HG02840 (cell line): ENCODE data around the gene DUSP15.

ENCODE experiments used
- ATAC-seq: cut with Tn5 transposase; IDR thresholded peaks from one replicate; pipeline ENCODE4 v1.9.1; 2021; ENCODE audit warnings: mild to moderate bottlenecking, moderate library complexity, moderate number of reproducible peaks; ENCODE audit not compliant: unreplicated experiment, low FRiP score

DUSP15 gene

DNA sequence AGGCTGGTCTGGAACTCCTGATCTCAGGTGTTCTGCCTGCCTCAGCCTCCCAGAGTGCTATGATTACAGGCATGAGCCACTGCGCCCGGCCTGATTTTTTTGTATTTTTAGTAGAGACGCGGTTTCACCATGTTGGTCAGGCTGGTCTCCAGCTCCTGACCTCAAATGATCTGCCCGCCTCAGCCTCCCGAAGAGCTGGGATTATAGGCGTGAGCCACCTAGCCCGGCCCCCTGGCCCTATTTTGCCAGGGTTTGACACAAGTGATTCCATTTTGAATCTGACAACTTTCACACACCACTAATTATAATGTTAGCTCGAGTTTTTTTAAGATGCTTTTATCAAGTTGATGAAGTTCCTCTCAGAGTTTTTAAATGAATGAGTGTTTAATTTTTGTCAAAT is 25.7 kb upstream of the DUSP15 start:
- ATAC-seq = no peak

DNA sequence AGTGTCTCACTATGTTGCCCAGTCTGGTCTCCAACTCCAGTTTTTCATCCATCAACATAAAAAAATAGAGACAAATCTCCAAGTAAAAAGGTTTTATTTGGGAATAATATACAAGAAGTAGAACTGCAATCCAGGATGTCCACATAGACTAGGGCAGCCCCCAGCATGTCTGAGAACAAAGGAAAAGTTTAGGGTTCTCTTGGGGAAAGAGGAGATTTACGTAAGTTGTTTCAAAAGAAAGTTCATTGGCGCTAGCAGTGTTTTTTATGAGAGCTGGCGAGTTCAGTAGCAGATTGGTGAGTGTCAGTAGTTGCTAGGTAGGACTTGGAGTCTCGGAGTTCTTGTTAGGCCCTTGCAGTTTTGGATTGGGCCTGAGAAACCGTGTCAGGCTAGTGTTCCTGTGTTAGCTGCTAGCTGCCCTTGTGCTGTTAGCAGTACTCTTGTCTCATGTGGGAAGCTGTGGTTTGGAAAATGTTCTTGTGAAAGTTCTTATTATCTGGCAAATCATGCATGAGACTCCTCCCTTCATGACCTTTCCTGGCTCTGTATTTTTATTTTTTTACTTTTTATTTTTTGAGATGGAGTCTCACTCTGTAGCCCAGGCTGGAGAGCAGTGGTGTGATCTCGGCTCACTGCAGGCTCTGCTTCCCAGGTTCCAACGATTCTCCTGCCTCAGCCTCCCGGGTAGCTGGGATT is 24.8 kb upstream of the DUSP15 start:
- peak; percentile 95 for ATAC-seq

DNA sequence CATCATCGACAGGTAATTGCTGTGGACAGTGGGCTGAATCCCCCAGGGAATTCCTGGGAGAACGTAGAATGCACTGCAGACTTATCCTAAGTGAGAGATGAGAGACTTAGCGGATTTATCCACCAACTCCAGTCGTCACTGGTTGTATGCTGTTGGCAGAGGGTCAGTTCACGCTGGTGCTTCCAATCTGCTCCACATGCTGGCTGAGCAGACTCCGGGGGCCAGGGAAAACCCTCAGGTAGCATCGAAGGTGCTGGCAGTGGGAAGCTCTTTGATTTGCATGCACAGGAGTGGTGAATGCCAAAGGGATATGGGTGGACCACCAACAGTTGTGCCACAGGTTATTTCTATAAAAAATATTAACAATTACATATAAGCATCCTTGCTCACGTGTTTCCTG is 20.3 kb upstream of the DUSP15 start:
- no peak for ATAC-seq

DNA sequence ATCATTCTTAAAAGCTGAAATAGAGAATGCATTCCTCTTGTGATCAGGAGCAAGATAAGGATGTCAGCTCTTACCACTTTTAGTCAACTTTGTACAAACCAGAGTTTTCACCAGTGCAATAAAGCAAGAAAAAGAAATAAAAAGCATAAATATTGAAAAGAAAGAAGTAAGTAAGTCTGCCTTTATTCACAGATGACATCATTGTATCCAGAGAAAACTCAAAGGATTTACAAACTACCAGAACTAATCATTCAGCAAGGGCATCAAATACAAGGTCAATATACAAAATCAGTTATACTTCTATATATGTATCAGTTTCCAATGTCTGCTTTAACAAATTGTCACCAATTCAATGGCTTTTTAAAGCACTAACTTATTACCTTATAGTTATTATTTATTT is 13.5 kb upstream of the DUSP15 start:
- no peak for ATAC-seq

DNA sequence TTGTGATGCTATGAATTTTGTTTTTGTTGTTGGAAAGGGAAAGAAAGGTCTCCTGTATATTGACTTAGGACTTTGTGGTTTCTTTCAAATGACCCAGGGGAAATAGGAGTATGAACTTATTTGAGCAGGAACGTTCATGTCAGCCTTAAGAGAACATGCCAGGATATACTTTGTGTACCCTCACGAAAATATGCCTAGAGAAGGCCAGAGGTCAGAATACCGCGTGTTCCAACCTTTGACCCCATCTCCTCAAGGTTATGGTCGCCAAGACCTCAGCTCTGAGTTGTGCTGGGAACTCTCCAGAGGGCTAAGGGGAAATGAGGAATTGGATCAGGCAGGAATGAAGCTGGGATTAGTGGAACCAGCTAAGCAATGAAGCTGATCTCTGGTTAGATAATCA is 11.6 kb upstream of the DUSP15 start:
- ATAC-seq = no peak

DNA sequence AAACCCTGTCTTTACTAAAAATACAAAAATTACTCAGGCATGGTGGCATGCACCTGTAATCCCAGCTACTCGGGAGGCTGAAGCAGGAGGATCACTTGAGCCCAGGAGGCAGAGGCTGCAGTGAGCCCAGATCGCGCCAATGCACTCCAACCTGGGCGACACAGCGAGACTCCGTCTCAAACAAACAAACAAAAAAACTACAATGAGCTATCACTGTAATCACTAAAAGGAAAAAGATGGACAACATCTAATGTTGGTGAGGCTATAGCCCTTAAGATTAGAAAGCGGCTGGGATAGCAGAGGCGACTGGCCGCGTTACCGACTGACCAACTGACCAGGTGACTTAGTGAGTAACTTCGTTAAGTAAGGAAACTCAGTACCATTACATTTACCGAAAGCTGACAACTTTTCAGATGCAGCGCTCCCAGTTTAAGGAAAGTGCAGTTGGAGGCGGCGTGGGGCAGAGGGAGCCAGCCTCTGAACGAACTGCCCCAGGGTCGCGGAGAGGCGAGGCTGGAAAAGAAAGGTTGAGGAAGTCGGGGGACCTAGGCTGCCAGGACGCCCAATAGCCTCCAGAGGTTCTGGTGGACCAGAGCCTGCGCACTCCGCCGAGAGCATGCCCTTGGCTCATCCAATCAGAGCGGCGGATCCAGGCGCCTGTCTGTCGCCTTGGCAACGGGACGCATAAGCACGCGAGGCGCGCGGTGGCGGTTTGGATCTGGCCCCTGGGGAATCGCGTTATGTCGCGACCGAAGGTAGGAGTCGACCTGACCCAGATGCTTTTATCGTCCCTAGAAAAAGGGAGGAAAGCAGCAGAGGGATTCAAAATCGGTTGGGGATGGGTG is 9.0 kb upstream of the DUSP15 start:
- ATAC-seq = peak; percentile 66

DNA sequence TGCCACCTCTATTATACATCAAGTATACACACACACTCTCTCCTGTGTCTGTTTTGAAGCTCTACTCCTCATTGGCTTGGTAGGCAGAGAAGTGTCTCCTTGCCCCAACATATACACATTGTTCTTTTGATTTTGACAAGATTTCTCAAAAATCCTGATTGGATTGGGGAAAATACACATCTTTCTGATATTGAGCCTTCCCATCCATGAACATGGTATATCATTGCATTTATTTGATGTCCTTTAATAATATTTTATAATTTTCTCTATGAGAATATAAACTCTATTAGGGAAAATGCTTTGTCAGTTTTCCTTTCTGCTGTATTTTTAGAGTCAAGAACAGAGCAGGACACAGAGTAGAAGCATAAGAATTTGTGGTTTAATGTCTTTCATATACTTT is 7.4 kb upstream of the DUSP15 start:
- no peak for ATAC-seq

DNA sequence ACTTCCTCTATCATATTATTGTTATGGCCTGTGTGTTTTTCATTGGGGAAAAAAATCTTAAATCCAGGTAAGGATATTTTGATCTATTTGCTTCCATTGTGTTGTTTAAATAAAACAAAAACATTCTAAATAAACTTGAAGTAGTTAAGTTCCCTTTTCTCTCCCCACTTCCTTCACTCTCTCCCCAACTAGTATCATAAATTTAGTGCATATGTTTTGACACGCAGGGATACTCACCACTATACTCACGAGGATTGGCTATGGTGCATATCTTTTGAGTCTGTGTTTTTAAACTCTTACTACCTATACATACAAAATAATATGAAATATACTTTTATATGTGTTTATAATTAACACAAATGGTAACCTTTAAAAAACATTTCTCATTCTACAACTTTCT is 5.3 kb upstream of the DUSP15 start:
- no peak for ATAC-seq

DNA sequence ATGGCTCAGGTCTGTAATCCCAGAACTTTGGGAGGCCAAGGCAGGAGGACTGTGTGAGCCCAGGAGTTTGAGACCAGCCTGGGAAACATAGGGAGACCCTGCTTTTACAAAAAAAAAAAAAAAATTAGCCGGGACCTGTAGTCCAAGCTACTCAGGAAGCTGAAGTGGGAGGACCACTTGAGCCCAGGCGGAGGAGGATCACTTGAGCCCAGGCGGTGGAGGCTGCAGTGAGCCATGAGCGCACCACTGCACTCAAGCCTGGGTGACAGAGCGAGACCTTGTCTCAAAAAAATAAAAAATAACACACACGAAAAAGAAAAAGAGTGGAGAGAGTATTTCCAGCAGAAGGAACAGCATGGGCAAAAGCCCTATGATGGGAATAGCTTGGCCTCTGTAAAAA is 2.1 kb upstream of the DUSP15 start:
- no peak for ATAC-seq

DNA sequence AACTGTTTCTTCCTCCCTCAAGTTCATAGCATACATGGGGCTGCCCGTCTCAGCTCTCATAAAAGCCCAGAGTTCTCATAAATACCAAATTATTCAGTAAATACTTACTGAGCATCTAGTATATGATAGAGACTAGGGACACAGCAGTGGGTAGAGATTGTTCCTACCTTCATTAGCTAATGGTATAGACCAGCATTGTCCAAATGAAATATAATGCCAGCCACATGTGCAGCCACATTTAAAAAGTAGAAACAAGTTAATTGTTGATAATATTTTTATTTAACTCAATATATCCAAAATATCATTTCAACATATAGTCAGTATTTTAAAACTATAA is 1.3 kb upstream of the DUSP15 start:
- no peak for ATAC-seq

DNA sequence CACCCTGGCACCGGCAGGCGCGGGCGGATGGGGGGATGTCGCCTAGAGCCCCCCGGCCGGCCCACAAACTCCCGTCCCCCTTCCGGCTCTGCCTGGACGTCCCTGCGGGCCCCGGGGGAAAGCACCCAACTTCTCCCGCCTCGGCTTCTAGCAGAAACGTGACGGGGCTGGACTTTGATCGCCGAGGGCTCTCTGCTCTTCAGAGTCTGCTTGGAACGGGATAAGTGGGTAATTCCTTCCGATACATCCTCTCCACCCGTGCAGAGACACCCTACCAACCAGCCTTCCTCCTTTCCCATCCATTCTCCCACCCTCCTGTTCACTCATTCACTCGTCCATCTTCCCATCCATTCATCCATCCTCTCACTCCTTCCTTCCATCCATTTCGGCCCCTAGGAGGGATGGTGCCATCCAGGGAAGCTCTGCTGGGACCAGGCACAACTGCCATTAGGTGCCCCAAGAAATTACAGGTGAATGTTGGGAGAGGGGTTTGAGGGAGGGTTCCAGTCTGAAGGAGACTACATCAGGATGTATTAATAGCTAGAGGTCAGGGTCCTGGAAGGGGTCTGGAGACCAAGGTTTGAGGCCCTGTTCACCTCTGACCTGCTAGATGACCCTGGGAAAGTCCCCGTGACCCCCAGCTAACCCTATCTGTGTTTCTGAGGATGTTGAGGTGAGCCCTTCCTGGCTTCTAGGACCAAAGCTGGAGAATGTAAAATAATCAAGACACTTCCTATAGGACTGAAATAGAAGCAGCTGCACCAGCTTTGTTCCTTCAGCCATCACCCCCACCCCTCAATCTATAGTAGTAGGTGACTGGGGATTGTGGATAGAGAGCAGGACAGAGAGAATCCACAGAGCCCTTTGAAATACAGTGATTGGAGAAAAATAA is 645 bp upstream of the DUSP15 start:
- no peak for ATAC-seq

DNA sequence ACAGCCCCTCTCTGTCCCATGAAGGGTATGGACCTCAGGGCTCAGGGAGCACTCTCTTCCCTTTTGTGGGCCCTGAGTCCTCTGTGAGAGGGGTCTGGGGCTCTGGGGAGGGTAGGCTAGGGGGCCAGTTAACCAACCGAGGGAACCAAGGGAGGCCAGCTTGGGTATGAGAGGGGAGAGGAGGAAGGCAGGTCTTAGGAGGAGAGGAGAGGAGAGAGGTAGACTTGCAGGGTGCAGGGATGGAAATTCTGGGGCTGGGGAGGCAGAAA is 720 bp downstream of the DUSP15 start:
- no peak for ATAC-seq

DNA sequence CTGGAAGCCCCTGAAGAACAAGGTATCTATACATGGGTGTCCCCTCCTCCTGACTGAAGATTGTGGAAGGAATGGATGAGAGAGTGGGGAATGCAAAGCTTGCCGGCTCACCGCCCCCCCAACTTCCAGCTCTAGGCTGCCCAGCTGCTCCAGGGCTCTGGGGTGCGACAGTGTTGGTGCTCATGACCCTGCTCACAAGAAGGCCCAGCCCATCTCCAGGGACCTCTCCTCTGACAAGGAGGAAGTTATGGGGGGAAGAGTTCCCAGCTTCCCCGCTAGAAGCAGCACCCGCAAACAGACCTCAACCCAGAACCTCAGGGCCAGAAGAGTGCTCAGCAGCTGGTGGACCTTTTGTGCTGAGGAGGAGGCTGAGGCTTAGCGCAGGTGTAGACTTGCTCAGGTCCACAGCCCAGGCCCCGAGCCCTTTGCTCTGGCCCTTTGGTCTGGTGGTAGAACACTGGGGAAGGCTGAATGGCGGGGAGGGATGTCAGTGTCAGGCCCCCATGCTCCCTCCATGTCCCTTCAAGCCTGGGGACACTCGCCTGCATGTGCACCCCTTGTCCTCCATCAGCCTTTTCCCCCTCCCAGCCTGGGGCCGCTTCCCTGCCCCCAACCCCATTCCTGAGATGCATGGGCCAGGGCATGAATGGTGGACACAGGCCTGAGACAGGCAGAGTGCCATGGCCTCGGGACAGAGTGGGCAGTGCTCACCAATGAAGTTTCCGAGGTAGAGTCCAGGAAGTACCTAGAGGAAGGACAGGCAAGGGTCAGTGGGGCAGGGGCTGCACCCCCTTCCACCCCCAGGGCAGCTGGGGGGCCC is 1.3 kb downstream of the DUSP15 start:
- no peak for ATAC-seq

DNA sequence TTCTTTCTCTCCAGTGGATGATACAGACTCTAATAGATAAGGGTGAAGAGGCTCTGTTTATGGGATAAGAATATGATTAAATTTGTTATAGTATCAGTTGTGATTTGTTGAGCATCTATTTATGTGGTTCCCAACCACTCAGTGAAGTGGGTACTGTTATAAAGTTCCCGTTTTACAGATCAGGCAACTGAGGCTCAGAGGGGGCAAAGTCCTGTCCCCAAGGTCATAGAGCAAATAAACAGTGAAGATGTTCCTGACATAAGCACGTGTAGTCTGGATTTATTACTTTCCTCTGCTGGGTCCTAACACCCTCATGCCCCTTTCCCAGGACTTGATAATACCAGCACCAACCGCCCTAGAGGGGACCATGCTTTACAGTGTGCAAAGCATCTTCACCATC is 4.1 kb downstream of the DUSP15 start:
- no peak for ATAC-seq

DNA sequence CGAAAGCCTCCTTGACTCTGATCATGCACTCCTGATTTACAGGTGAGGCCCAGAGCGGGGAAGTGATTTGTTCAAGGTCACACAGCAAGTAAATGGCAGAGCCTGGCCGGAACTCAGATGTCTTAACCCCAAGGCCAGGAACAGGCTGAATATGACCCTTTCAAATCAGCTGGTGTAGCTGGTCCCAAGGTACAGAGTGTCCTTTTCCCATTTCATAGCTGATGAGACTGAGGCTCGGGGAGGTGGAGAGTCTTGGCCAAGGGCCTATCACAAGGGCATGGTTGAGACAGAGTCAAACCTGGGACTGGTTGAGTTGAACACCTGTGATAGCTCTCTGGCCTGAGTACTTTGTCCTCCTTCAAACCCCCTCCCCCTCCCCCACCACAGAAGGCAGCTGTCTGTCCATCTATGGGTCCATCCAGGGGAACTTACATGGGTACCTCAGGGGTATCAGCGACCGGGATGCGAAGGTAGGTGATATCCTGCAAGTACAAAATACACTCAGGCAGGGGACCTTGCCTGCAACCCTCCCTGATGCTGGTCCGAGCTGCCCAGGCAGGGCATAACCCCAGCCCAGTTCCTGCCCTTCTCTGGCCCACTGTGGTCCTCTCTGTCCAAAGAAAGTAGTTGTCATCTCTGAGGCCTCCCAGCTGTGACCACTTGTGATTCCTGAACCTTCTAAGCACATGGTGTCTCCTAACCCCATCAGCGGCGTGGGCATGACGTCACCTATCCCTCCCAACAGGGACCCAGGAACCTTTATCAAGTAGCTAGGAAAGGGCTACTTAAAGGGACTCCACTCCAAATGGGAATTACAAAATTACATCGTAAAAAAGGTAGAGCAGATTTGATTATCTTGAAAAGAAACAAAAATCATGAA is 5.6 kb downstream of the DUSP15 start:
- ATAC-seq = no peak

DNA sequence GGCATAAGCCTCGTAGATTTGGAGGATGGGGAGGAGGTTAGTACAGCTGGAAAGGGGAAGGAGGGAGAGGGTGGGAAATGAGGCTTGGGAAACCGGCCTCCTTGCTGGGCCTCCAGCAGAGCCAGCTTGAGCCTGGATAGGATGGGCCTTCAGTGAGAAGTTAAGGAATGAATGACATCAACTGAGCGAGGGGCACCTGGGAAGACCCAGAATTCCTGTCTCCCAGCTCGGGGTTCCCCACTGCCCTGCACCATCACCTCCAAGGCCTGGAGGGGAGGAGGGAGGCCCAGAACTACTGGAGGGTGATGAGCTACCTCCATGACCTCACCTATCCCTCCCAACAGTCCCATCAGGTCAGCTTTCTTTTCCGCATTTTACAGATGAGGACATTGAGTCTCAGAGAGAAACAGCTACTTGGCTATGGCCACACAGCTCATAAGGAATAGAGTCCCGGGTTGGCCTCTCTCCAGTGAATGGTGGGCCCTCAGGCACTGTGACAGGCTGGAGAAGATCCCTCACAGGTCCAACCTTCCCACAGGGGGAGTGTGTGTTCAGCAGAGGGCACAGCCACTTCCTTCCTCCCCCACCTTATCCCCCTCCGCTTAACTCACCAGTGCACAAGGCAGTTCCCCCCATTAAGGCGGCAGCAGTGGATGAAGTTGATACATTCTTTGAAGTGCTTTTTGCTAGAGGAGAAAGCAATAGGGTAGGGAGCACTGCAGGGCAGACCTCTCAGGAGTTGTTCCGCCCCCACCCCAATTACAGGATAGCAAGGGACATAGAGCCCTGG is 6.8 kb downstream of the DUSP15 start:
- no peak for ATAC-seq

DNA sequence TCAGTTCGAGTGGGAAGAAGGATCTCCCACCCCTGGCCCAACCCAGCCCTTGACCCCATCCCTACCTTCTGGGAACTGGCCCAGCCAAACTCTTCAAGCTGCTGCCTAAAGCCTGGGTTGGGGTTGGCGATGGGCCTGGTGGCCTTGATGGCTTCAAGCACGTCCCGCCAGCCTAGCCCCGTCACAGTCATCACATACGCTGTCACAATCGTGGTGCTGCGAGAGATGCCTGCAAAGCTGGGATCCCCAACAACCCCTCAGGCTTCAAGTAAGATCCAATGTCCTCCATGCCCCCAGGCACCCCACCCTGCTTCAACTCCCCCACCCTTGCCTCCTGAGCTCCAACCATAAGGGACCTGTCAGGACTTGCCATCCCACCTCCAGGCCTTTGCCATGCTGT is 7.8 kb downstream of the DUSP15 start:
- ATAC-seq = no peak

DNA sequence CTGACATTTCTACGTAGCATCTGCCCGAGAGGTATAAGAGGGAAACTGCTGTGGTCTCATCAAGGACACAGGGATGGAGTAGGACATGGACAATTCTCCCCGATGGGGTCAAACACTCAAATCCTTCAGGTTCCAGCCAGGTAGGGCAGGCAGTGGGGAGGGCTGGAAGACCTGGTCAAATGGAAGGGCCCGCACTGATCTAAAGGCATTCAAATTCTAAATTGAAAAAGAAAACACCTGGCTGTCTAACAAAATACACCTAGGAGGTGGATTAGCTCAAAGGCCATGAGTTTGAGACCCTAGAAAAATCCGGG is 8.2 kb downstream of the DUSP15 start:
- ATAC-seq = no peak
